NCI-H2107 treated with DMSO at 0.1 percent for 48 hours (cell line): ENCODE results near the gene OR2AT4.
"Not testable (repeated sequence)": the region's sequence is repeated elsewhere in the genome, so short reads cannot be mapped to it uniquely, and the experiment has no call there.

Source experiments
- DNase-seq: peaks from one replicate; lab custom pipeline; 2025; ENCODE audit not compliant: unreplicated experiment; lab: John Stamatoyannopoulos, UW

Gene OR2AT4

GRCh38 chr11:75103380-75104026 is 6.8 kb upstream of the OR2AT4 start:
- no peak for DNase-seq

- DNase-seq = no peak
Measured at GRCh38 chr11:75101424-75102128, 4.9 kb upstream of the OR2AT4 start.

GRCh38 chr11:75100314-75100713 is 3.6 kb upstream of the OR2AT4 start:
- DNase-seq = no peak

- DNase-seq = no peak
Measured at GRCh38 chr11:75099635-75100034, 3.0 kb upstream of the OR2AT4 start.

GRCh38 chr11:75098835-75099439 is 2.3 kb upstream of the OR2AT4 start:
- DNase-seq = not testable (repeated sequence)

- not testable (repeated sequence) for DNase-seq
Measured at GRCh38 chr11:75098181-75098580, 1.5 kb upstream of the OR2AT4 start.

GRCh38 chr11:75097173-75097557 is 489 bp upstream of the OR2AT4 start:
- no peak for DNase-seq

GRCh38 chr11:75094382-75094781 is 2.3 kb downstream of the OR2AT4 start:
- not testable (repeated sequence) for DNase-seq

GRCh38 chr11:75090671-75091177 is 6.0 kb downstream of the OR2AT4 start:
- DNase-seq = no peak

GRCh38 chr11:75087319-75088305 is 9.1 kb downstream of the OR2AT4 start:
- no peak for DNase-seq

- no peak for DNase-seq
Measured at GRCh38 chr11:75084883-75085282, 11.8 kb downstream of the OR2AT4 start.

- DNase-seq = no peak
Measured at GRCh38 chr11:75083217-75083605, 13.5 kb downstream of the OR2AT4 start.

GRCh38 chr11:75082601-75083216 is 14.0 kb downstream of the OR2AT4 start:
- DNase-seq = no peak

GRCh38 chr11:75079546-75079945 is 17.1 kb downstream of the OR2AT4 start:
- no peak for DNase-seq

- DNase-seq = no peak
Measured at GRCh38 chr11:75078233-75078632, 18.4 kb downstream of the OR2AT4 start.

- DNase-seq = no peak
Measured at GRCh38 chr11:75077316-75077715, 19.4 kb downstream of the OR2AT4 start.

- no peak for DNase-seq
Measured at GRCh38 chr11:75076671-75077070, 20.0 kb downstream of the OR2AT4 start.

GRCh38 chr11:75073459-75074190 is 23.1 kb downstream of the OR2AT4 start:
- DNase-seq = no peak

GRCh38 chr11:75072582-75072981 is 24.1 kb downstream of the OR2AT4 start:
- no peak for DNase-seq

- DNase-seq = no peak
Measured at GRCh38 chr11:75069473-75069872, 27.2 kb downstream of the OR2AT4 start.
